ENCODE measurements around the gene ZNF266. TPM values are rescaled to one million over a fixed set of nuclear protein-coding genes. Genes with fewer than 3 reads are reported as not detected.

The ZNF266 gene
- 10 to 100 TPM; 12.0 to 18.1 (median 16.6) TPM for total RNA-seq

- Histone ChIP-seq H3K27me3 (no peaks in the 10 kb centered on the region), H3K36me3 (peaks cover 11 to 32% (median 27%) of the 10 kb centered on the region in 4 donors), H3K27ac (replicated peaks in 1 of 4) (peak within 1 kb of the TSS; percentile 88 to 91 (median 89)), H3K9me3 (no peaks in the 10 kb centered on the region), H3K4me1 (peaks cover 19 to 25% (median 21%) of the 10 kb centered on the region in 4 donors), H3K4me3 (peak within 1 kb of the TSS; percentile 72 to 94 (median 82))
- intact Hi-C loops (cut with DNase I): loop anchor here (5.0 kb wide), 1 partner anchor 128 kb away; the partner anchor contains the start of gene ZNF699
- peak; percentile 96 for DNase-seq (ENCODE audit: extremely low spot score)
- 19% methylated on average over 35 of the region's 56 CpGs for WGBS
- peak; percentile 69 to 93 (median 75) for TF ChIP-seq CTCF (IDR thresholded peaks at IDR 0.05)
- TF ChIP-seq EP300 (IDR thresholded peaks at IDR 0.05): no peak
- TF ChIP-seq POLR2A (IDR thresholded peaks at IDR 0.05; ENCODE audit: low read depth): no peak
- TF ChIP-seq POLR2AphosphoS5 (IDR thresholded peaks at IDR 0.05): peak; percentile 80 to 86
These were observed at the start of gene ZNF266 for GRCh38 chr19:9435279-9436268. ZNF266 (minus strand) TSS chr19:9435573; CDS start chr19:9420089, 15,484 bp downstream.

GRCh38 chr19:9485140-9485539, 49.8 kb upstream of the ZNF266 start:
- WGBS: 85% methylated on average over 2 of the region's 2 CpGs
- H3K27me3 ChIP-seq: no peaks in the 10 kb centered on the region
- H3K36me3 ChIP-seq: no peaks in the 10 kb centered on the region
- H3K4me1 ChIP-seq: no peaks in the 10 kb centered on the region
- no peak overlapping the region for H3K27ac ChIP-seq (replicated peaks in 1 of 4)
- intact Hi-C loops (cut with DNase I): no loop called here
- H3K9me3 ChIP-seq: peaks cover 0 to 61% (median 50%) of the 10 kb centered on the region in 4 donors
- TF ChIP-seq CTCF (IDR thresholded peaks at IDR 0.05): no peak
- TF ChIP-seq EP300 (IDR thresholded peaks at IDR 0.05): no peak
- no peak for TF ChIP-seq POLR2A (IDR thresholded peaks at IDR 0.05; ENCODE audit: low read depth)
- no peak for TF ChIP-seq POLR2AphosphoS5 (IDR thresholded peaks at IDR 0.05)
- DNase-seq (ENCODE audit: extremely low spot score): no peak
- no peak overlapping the region for H3K4me3 ChIP-seq

GRCh38 chr19:9474975-9475374, 39.6 kb upstream of the ZNF266 start:
- Histone ChIP-seq H3K9me3 (peaks cover 0 to 20% (median 11%) of the 10 kb centered on the region in 4 donors), H3K27ac (replicated peaks in 1 of 4) (no peak overlapping the region), H3K36me3 (no peaks in the 10 kb centered on the region), H3K4me1 (no peaks in the 10 kb centered on the region), H3K4me3 (no peak overlapping the region), H3K27me3 (no peaks in the 10 kb centered on the region)
- DNase-seq (ENCODE audit: extremely low spot score): no peak
- intact Hi-C loops (cut with DNase I): no loop called here
- TF ChIP-seq POLR2AphosphoS5 (IDR thresholded peaks at IDR 0.05) (no peak), CTCF (IDR thresholded peaks at IDR 0.05) (no peak), POLR2A (IDR thresholded peaks at IDR 0.05; ENCODE audit: low read depth) (no peak), EP300 (IDR thresholded peaks at IDR 0.05) (no peak)

- no peaks in the 10 kb centered on the region for H3K4me1 ChIP-seq
- no peak overlapping the region for H3K4me3 ChIP-seq
- intact Hi-C loops (cut with DNase I): no loop called here
- no peak overlapping the region for H3K27ac ChIP-seq (replicated peaks in 1 of 4)
- no peak for TF ChIP-seq POLR2AphosphoS5 (IDR thresholded peaks at IDR 0.05)
- no peak for TF ChIP-seq CTCF (IDR thresholded peaks at IDR 0.05)
- no peak for TF ChIP-seq EP300 (IDR thresholded peaks at IDR 0.05)
- TF ChIP-seq POLR2A (IDR thresholded peaks at IDR 0.05; ENCODE audit: low read depth): no peak
- no peak for DNase-seq (ENCODE audit: extremely low spot score)
- H3K27me3 ChIP-seq: no peaks in the 10 kb centered on the region
- peaks cover 0 to 56% (median 44%) of the 10 kb centered on the region in 4 donors for H3K9me3 ChIP-seq
- H3K36me3 ChIP-seq: no peaks in the 10 kb centered on the region
- 86% methylated on average over 7 of the region's 7 CpGs for WGBS
These were observed 31.8 kb upstream of the ZNF266 start for GRCh38 chr19:9467161-9467560.

Measured in esophagus muscularis mucosa (tissue), 4 donors.